HL-60 (cell line): Measurements from ENCODE around the gene SH3RF2.

Experiments
- DNase-seq, 2 experiments: peaks; one replicate each; pipeline ENCODE4 v3.0.0-alpha.2; 2010 to 2020; ENCODE audit warnings: low read depth in 1 of 2, low spot score in 1 of 2
- H3K27ac ChIP-seq: fragments of 250-450 bp; sonication (Bioruptor Pico); replicated peaks from 2 replicates; pipeline ENCODE4 v1.5.1; 2020; ENCODE audit warnings: mild to moderate bottlenecking, moderate library complexity
- H3K27me3 ChIP-seq: fragments of 250-450 bp; sonication (Bioruptor Pico); 2 replicates; pipeline ENCODE4 v1.5.1; 2021; ENCODE audit warnings: mild to moderate bottlenecking, moderate library complexity; ENCODE audit not compliant: insufficient read depth, poor library complexity, severe bottlenecking
- H3K4me3 ChIP-seq: replicated peaks from 2 replicates; pipeline ENCODE4 v1.5.1; 2011; ENCODE audit warnings: mild to moderate bottlenecking, control low read depth, low read length; ENCODE audit not compliant: insufficient read depth
- CTCF ChIP-seq: IDR thresholded peaks from one replicate; pipeline ENCODE4 v1.5.1; 2011; ENCODE audit warnings: low read length, control low read depth, inconsistent platforms; ENCODE audit not compliant: insufficient read depth
- GABPA ChIP-seq: IDR thresholded peaks from 2 replicates; pipeline ENCODE4 v1.6.1; 2012; ENCODE audit warnings: low read depth
- POLR2AphosphoS5 ChIP-seq: IDR thresholded peaks from 2 replicates; pipeline ENCODE4 v1.6.1; 2012; ENCODE audit warnings: low read depth
- REST ChIP-seq: IDR thresholded peaks from 2 replicates; pipeline ENCODE4 v1.6.1; 2012; ENCODE audit warnings: low read depth; ENCODE audit not compliant: insufficient replicate concordance
- SPI1 ChIP-seq: IDR thresholded peaks from 2 replicates; pipeline ENCODE4 v1.6.1; 2012; ENCODE audit warnings: low read depth, mild to moderate bottlenecking, borderline replicate concordance

SH3RF2 gene

GRCh38 chr5:145975361-145976066 lies 39.1 kb downstream of the SH3RF2 start:
- DNase-seq, result no peak
- no peak overlapping the region for H3K4me3 ChIP-seq
- no peaks in the 10 kb centered on the region for H3K27me3 ChIP-seq
- H3K27ac ChIP-seq, result no peak overlapping the region
- TF ChIP-seq REST (no peak), POLR2AphosphoS5 (no peak), GABPA (no peak), SPI1 (no peak), CTCF (no peak)

GRCh38 chr5:145976431-145977155 lies 40.2 kb downstream of the SH3RF2 start:
- Histone ChIP-seq H3K27ac (no peak overlapping the region), H3K4me3 (no peak overlapping the region), H3K27me3 (no peaks in the 10 kb centered on the region)
- no peak for DNase-seq
- TF ChIP-seq GABPA (no peak), REST (no peak), SPI1 (peak; percentile 48; the same call in 1 of the 2 replicates), CTCF (no peak), POLR2AphosphoS5 (no peak)

- TF ChIP-seq GABPA (no peak), CTCF (no peak), POLR2AphosphoS5 (no peak), SPI1 (no peak), REST (no peak)
- Histone ChIP-seq H3K4me3 (no peak overlapping the region), H3K27me3 (no peaks in the 10 kb centered on the region), H3K27ac (no peak overlapping the region)
- no peak for DNase-seq
Observed at GRCh38 chr5:145978171-145978570, 41.8 kb downstream of the SH3RF2 start.
